Measurements from ENCODE around the gene TRPM7. TPM values are rescaled to one million over a fixed set of nuclear protein-coding genes. Genes with fewer than 3 reads are reported as not detected.

The TRPM7 gene
- total RNA-seq, 2 experiments from 2014 or later: 29.0 to 30.0 TPM

GRCh38 chr15:50636146-50636545 lies 50.5 kb downstream of the TRPM7 start:
- no peaks in the 10 kb centered on the region for H3K27me3 ChIP-seq (ENCODE audit: control insufficient read depth in 1 of 2, insufficient read depth in 2 of 2, low read length in 2 of 2)
- peaks cover 75% of the 10 kb centered on the region for H3K36me3 ChIP-seq (ENCODE audit: insufficient read depth, low read length)
- no peak overlapping the region for H3K4me3 Mint-ChIP-seq
- no peaks in the 10 kb centered on the region for H3K27me3 Mint-ChIP-seq
- intact Hi-C loops (cut with DNase I, micrococcal nuclease): loop anchor here (10.0 kb wide), 2 partner anchors 51 to 141 kb away; no protein-coding TSS in a partner anchor
- ATAC-seq (ENCODE audit: poor library complexity): no peak
- DNase-seq: no peak
- no peak for TF ChIP-seq CTCF (IDR thresholded peaks at IDR 0.05)
- peaks cover 5% of the 10 kb centered on the region for H3K4me1 Mint-ChIP-seq (ENCODE audit: low read depth)
- no peaks in the 10 kb centered on the region for H3K9me3 ChIP-seq (ENCODE audit: control insufficient read depth in 1 of 2, insufficient read depth in 1 of 2, low read length in 2 of 2)
- peaks cover 77% of the 10 kb centered on the region for H3K36me3 Mint-ChIP-seq (ENCODE audit: low read depth)
- ChIA-PET CTCF (interaction anchor here (1.7 kb wide), 1 partner anchor 17 kb away, joined by 6 read pairs; no protein-coding TSS in a partner anchor), POLR2A (interaction anchor here (0.6 to 1.2 kb wide), 2 partner anchors 16 to 272 kb away, joined by 4 to 5 read pairs; no protein-coding TSS in a partner anchor)
- H3K9me3 Mint-ChIP-seq: no peaks in the 10 kb centered on the region
- H3K4me1 ChIP-seq (ENCODE audit: insufficient read depth, low read length): no peaks in the 10 kb centered on the region
- no peak overlapping the region for H3K27ac ChIP-seq (ENCODE audit: low read depth in 1 of 2, low read length in 2 of 2)
- H3K4me3 ChIP-seq (ENCODE audit: low read length): no peak overlapping the region
- H3K27ac Mint-ChIP-seq: no peak overlapping the region

GRCh38 chr15:50633653-50634052 lies 52.9 kb downstream of the TRPM7 start:
- Mint-ChIP-seq H3K27me3 (no peaks in the 10 kb centered on the region), H3K4me3 (no peak overlapping the region), H3K27ac (no peak overlapping the region), H3K36me3 (ENCODE audit: low read depth) (peaks cover 81% of the 10 kb centered on the region), H3K9me3 (no peaks in the 10 kb centered on the region), H3K4me1 (ENCODE audit: low read depth) (no peaks in the 10 kb centered on the region)
- Histone ChIP-seq H3K27ac (ENCODE audit: low read depth in 1 of 2, low read length in 2 of 2) (no peak overlapping the region), H3K27me3 (ENCODE audit: control insufficient read depth in 1 of 2, insufficient read depth in 2 of 2, low read length in 2 of 2) (no peaks in the 10 kb centered on the region), H3K4me3 (ENCODE audit: low read length) (no peak overlapping the region), H3K9me3 (ENCODE audit: control insufficient read depth in 1 of 2, insufficient read depth in 1 of 2, low read length in 2 of 2) (no peaks in the 10 kb centered on the region), H3K4me1 (ENCODE audit: insufficient read depth, low read length) (no peaks in the 10 kb centered on the region), H3K36me3 (ENCODE audit: insufficient read depth, low read length) (peaks cover 81% of the 10 kb centered on the region)
- POLR2A ChIA-PET: no interaction called here
- no peak for DNase-seq
- CTCF ChIA-PET: no interaction called here
- intact Hi-C loops (cut with DNase I, micrococcal nuclease): loop anchor here (10.0 kb wide), 2 partner anchors 49 to 139 kb away; no protein-coding TSS in a partner anchor
- TF ChIP-seq CTCF (IDR thresholded peaks at IDR 0.05): no peak
- ATAC-seq (ENCODE audit: poor library complexity): no peak

GRCh38 chr15:50628421-50628820 lies 58.2 kb downstream of the TRPM7 start:
- peaks cover 71% of the 10 kb centered on the region for H3K36me3 ChIP-seq (ENCODE audit: insufficient read depth, low read length)
- no peaks in the 10 kb centered on the region for H3K27me3 ChIP-seq (ENCODE audit: control insufficient read depth in 1 of 2, insufficient read depth in 2 of 2, low read length in 2 of 2)
- POLR2A ChIA-PET: no interaction called here

More at GRCh38 chr15:50628421-50628820, 58.2 kb downstream of the TRPM7 start:
- H3K27me3 Mint-ChIP-seq: no peaks in the 10 kb centered on the region
- peaks cover 86% of the 10 kb centered on the region for H3K36me3 Mint-ChIP-seq (ENCODE audit: low read depth)
- H3K27ac ChIP-seq (ENCODE audit: low read depth in 1 of 2, low read length in 2 of 2): no peak overlapping the region
- ATAC-seq (ENCODE audit: poor library complexity) (no peak), DNase-seq (no peak)
- no peaks in the 10 kb centered on the region for H3K9me3 Mint-ChIP-seq
- CTCF ChIA-PET: interaction anchor here (0.7 kb wide), 1 partner anchor 13 kb away, joined by 3 read pairs; no protein-coding TSS in a partner anchor
- intact Hi-C loops (cut with DNase I, micrococcal nuclease): loop anchor here in 1 of 2 experiments (5.0 kb wide), 1 partner anchor 41 kb away; no protein-coding TSS in a partner anchor
- H3K4me3 ChIP-seq (ENCODE audit: low read length): no peak overlapping the region
- no peaks in the 10 kb centered on the region for H3K4me1 ChIP-seq (ENCODE audit: insufficient read depth, low read length)
- H3K27ac Mint-ChIP-seq: no peak overlapping the region
- no peak for TF ChIP-seq CTCF (IDR thresholded peaks at IDR 0.05)
- H3K9me3 ChIP-seq (ENCODE audit: control insufficient read depth in 1 of 2, insufficient read depth in 1 of 2, low read length in 2 of 2): no peaks in the 10 kb centered on the region
- H3K4me3 Mint-ChIP-seq: no peak overlapping the region
- no peaks in the 10 kb centered on the region for H3K4me1 Mint-ChIP-seq (ENCODE audit: low read depth)

All from CD4-positive, alpha-beta T cell (primary cell).